Lung (tissue), 12 donors: ENCODE measurements around the gene IGFBP5. TPM values are rescaled to one million over a fixed set of nuclear protein-coding genes. Genes with fewer than 3 reads are reported as not detected.

Source experiments
- ATAC-seq: fragments of 200-7000 bp; cut with Tn5 transposase; one replicate; pipeline ENCODE4 v1.9.1; 2020; ENCODE audit warnings: moderate number of reproducible peaks; ENCODE audit not compliant: insufficient read depth, low FRiP score
- DNase-seq, 3 donors: peaks; one replicate each; pipeline ENCODE4 v3.0.0-alpha.2; 2013 to 2017
- H3K27ac ChIP-seq, 2 donors: one replicate each; pipeline ENCODE4 v1.5.1; 2013; ENCODE audit warnings: mild to moderate bottlenecking in 2 of 2, moderate library complexity in 2 of 2, control low read depth in 1 of 2, inconsistent platforms in 1 of 2, low read depth in 1 of 2, low read length in 1 of 2
- H3K27me3 ChIP-seq, 3 donors: one replicate each; pipeline ENCODE4 v1.5.1; 2013; ENCODE audit warnings: low read length in 2 of 3; ENCODE audit not compliant: control insufficient read depth in 3 of 3, insufficient read depth in 3 of 3
- H3K36me3 ChIP-seq, 4 donors: one replicate each; pipeline ENCODE4 v1.5.1; 2013; ENCODE audit warnings: low read length in 4 of 4, mild to moderate bottlenecking in 1 of 4, moderate library complexity in 1 of 4; ENCODE audit not compliant: control insufficient read depth in 4 of 4, insufficient read depth in 4 of 4
- H3K4me1 ChIP-seq, 5 donors: one replicate each; pipeline ENCODE4 v1.5.1; 2013; ENCODE audit warnings: low read length in 5 of 5, mild to moderate bottlenecking in 2 of 5, moderate library complexity in 1 of 5; ENCODE audit not compliant: control insufficient read depth in 5 of 5, insufficient read depth in 5 of 5
- H3K4me3 ChIP-seq: one replicate; pipeline ENCODE4 v1.5.1; 2013; ENCODE audit warnings: mild to moderate bottlenecking, control low read depth, moderate library complexity
- H3K9ac ChIP-seq, 2 donors: one replicate each; pipeline ENCODE4 v1.5.1; 2013; ENCODE audit warnings: low read length in 2 of 2, control low read depth in 1 of 2; ENCODE audit not compliant: insufficient read depth in 1 of 2
- H3K9me3 ChIP-seq, 4 donors: one replicate each; pipeline ENCODE4 v1.5.1; 2013; ENCODE audit warnings: low read length in 3 of 4, mild to moderate bottlenecking in 1 of 4, moderate library complexity in 1 of 4; ENCODE audit not compliant: control insufficient read depth in 4 of 4, insufficient read depth in 3 of 4
- WGBS, 2 donors: extraction: QIAGEN DNeasy Blood & Tissue Kit; methylation state at CpG; one replicate each; pipeline ENCODE4 v1.1.7; 2013; 5-methylcytosine and 5-hydroxymethylcytosine counted together
- polyA plus RNA-seq, 2 donors: library from polyadenylated mRNA; stranded (reverse); fragments of 200-250 nt; gene quantifications; one replicate each; pipeline ENCODE4 v1.2.1, GENCODE V29; 2013
- total RNA-seq, 2 donors: library from RNA; depleted of rRNA in 1 of 2; stranded (reverse); fragments of >200 nt in 1 of 2; gene quantifications; one replicate each; pipeline ENCODE4 v1.2.1, GENCODE V29; 2014 to 2021
- TF ChIP-seq, protein P1 (sequence below): IDR thresholded peaks from 2 replicates; pipeline ENCODE4 v1.5.1; 2012; ENCODE audit warnings: mild to moderate bottlenecking; ENCODE audit errors: control extremely low read depth, extremely low read depth
- donor health status: control.
- donor health status: control.
- donor health status: Bipolar disorder and iron deficiency.
- donor health status: healthy.
- donor health status: DM: yes; HTN: yes; CAD: no.

IGFBP5 gene
- total and polyA plus RNA-seq, 4 donors, result 22.2 to 196 (median 86.8) TPM

DNA sequence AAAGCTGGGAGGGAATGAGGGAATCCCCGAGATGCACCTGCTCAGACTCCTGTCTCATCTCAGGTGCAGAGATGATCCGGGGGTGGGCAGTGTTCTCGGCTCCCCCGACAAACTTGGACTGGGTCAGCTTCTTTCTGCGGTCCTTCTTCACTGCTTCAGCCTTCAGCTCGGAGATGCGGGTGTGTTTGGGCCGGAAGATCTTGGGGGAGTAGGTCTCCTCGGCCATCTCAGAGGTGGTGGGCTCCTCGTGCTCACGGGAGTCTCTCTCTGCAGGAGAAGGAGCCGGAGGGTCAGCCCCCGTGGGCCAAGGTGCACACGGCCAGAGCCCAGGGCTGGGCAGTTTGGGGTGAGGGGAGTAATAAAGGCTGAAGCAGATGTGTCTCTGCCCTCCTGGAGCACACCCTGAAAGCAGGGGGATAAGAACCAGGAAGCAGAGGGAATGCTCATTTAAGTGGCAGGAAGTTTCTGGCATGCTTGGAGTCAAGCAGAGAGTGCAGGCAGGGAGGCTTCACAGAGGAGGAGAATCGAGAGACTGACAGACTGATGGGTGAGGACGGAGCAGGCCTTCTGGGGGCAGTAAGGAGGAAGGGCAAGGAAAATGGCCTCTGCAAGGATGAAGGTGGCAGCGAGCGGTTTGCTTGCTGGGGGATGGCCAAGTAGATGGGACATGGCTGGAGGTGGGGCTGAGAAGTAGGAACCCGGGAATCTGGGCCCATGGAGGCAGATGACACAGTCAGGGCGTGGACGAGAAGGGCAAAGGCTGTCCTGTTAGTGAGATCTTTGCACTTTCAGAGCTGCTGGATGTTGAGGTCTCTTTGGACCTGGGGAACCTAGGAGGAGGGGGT, 16.3 kb downstream of the IGFBP5 start:
- no peak overlapping the region for H3K9ac ChIP-seq
- ATAC-seq, result no peak

DNA sequence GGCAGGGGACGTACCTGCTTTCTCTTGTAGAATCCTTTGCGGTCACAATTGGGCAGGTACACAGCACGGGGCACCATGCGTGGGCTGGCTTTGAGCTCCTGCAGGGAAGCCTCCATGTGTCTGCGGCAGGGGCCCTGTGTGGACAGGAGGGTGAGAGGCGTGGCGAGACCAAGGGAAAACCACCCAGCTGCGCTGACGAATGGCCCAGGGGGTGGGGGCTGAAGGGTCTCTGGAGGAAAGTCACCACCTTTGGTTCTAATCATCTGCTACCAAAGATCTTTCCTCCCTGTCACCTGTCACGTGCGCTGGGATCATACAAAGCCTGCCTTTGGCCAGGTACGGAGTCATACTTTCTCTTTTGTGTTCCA, 17.3 kb downstream of the IGFBP5 start:
- Histone ChIP-seq H3K36me3 (peaks cover 0 to 25% (median 8%) of the 10 kb centered on the region in 4 donors), H3K27me3 (no peaks in the 10 kb centered on the region), H3K4me3 (no peak overlapping the region), H3K4me1 (peaks cover 0 to 11% (median 4%) of the 10 kb centered on the region in 5 donors), H3K9me3 (no peaks in the 10 kb centered on the region), H3K9ac (no peak overlapping the region), H3K27ac (no peak overlapping the region)
- ATAC-seq (no peak), DNase-seq (no peak)
- 93 to 94% methylated on average over 12 of the region's 12 CpGs for WGBS, 2 donors
- TF ChIP-seq, protein P1, sequence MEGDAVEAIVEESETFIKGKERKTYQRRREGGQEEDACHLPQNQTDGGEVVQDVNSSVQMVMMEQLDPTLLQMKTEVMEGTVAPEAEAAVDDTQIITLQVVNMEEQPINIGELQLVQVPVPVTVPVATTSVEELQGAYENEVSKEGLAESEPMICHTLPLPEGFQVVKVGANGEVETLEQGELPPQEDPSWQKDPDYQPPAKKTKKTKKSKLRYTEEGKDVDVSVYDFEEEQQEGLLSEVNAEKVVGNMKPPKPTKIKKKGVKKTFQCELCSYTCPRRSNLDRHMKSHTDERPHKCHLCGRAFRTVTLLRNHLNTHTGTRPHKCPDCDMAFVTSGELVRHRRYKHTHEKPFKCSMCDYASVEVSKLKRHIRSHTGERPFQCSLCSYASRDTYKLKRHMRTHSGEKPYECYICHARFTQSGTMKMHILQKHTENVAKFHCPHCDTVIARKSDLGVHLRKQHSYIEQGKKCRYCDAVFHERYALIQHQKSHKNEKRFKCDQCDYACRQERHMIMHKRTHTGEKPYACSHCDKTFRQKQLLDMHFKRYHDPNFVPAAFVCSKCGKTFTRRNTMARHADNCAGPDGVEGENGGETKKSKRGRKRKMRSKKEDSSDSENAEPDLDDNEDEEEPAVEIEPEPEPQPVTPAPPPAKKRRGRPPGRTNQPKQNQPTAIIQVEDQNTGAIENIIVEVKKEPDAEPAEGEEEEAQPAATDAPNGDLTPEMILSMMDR, result no peak

More for the DNA sequence above, 16.3 kb downstream of the IGFBP5 start:
- Histone ChIP-seq H3K4me3 (no peak overlapping the region), H3K27me3 (no peaks in the 10 kb centered on the region), H3K36me3 (peaks cover 0 to 19% (median 8%) of the 10 kb centered on the region in 4 donors), H3K27ac (peak overlapping the region; percentile 35 to 92), H3K9me3 (no peaks in the 10 kb centered on the region), H3K4me1 (peaks cover 0 to 12% (median 4%) of the 10 kb centered on the region in 5 donors)
- no peak for DNase-seq
- TF ChIP-seq, protein P1, result no peak
- 89 to 93% methylated on average over 21 of the region's 21 CpGs for WGBS, 2 donors

DNA sequence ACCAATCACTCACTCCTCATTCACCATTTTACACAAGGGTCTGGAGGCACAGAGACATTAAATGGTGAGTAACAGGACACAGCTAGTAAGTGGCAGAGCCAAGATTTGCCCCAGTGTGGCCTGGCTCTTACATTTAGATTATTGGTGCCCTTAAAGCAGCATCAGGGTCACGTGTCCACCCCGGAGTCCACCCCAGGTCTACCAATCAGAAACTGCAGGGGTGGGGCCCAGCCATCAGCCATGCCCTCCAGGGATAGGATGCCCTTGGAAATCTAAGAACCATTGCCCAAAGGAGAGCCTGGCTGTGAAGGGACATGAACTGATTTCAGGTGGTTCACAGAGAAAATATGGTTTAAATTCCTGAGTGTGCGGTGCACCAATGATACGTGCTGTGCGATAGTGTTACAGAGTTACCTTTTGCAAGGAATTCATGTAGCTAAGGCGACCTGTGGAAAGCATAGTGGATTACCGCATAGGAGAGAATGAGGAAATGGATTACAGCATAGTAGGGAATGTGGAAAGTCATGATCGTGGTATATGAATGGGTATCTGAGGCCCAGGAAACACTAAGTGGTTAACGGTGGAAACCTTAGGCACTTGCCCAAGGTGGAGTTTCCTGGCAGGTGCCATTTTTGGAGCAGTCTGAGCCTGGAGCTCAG, 17.8 kb downstream of the IGFBP5 start:
- TF ChIP-seq, protein P1, result no peak
- Histone ChIP-seq H3K4me3 (no peak overlapping the region), H3K36me3 (peaks cover 0 to 25% (median 8%) of the 10 kb centered on the region in 4 donors), H3K27me3 (no peaks in the 10 kb centered on the region), H3K4me1 (peaks cover 0 to 10% (median 4%) of the 10 kb centered on the region in 5 donors), H3K27ac (no peak overlapping the region), H3K9ac (no peak overlapping the region), H3K9me3 (no peaks in the 10 kb centered on the region)
- no peak for ATAC-seq
- DNase-seq, result no peak
- WGBS, 2 donors, result 67 to 84% methylated on average over 9 of the region's 9 CpGs
